Myocyte (in vitro differentiated cells): ENCODE measurements around the gene SETD7. TPM values are rescaled to one million over a fixed set of nuclear protein-coding genes. Genes with fewer than 3 reads are reported as not detected.
"Not testable (repeated sequence)": the region's sequence is repeated elsewhere in the genome, so short reads cannot be mapped to it uniquely, and the experiment has no call there.

Experiments
- DNase-seq: peaks from one replicate; pipeline ENCODE4 v3.0.0-alpha.2; 2012; ENCODE audit warnings: low read depth
- total RNA-seq: library from RNA; depleted of rRNA; stranded (reverse); fragments of >200 nt; gene quantifications from 2 replicates; pipeline ENCODE4 v1.2.3, GENCODE V29; 2014

SETD7 gene
- total RNA-seq, 1 donor from 2014 or later: 411 TPM

DNA sequence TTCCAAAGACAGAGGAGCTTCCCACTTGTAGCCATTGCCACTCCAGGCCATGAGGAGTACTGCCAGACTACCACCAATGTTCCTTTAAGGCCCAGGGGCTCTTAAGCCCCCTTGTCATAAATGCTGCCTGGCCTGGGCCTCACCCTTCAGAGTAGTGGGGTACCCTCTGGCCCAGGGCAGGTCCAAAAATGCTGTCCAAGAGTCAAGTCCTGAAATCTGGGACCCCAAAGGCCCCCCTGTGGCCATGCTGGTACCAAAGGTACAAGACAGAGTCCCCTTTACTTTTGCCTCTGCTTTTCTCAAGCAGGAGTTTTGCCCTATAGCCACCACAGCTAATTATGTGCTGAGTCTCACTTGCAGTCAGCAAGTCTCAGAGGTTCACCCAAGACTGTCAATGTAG, 85.7 kb downstream of the SETD7 start:
- no peak for DNase-seq

DNA sequence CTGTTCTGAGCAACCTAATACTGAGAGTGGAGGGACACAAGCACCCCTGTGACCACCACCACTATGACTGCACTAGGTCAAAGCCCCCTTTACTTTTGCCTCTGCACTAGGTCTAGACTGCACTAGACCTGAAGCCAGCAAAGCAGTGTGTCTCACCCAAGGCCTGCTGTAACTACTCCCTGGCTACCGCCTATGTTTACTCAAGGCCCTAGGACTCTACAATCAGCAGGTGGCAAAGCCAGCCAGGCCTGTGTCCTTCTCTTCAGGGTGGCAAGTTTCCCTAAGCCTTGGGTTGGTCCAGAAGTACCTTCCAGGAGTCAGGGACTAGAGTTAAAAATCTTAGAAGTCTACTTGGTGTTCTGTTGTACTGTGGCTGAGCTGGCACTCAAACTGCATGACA, 86.2 kb downstream of the SETD7 start:
- DNase-seq: no peak

DNA sequence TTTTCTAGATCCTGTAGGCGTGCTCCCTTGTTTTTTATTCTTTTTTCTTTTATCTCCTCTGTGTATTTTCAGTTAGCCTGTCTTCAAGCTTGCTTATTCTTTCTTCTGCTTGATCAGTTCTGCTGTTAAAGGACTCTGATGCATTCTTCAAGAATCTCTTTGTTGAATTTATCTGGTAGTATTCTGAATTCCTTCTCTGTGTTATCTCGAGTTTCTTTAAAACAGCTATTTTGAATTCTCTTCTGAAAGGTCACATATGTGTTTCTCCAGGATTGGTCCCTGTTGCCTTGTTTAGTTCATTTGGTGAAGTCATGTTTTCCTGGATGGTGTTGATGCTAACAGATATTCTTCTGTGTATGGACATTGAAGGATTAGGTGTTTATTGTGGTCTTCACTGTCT, 86.8 kb downstream of the SETD7 start:
- DNase-seq: no peak

GRCh38 chr4:139468756-139469155, 87.3 kb downstream of the SETD7 start:
- DNase-seq: not testable (repeated sequence)

DNA sequence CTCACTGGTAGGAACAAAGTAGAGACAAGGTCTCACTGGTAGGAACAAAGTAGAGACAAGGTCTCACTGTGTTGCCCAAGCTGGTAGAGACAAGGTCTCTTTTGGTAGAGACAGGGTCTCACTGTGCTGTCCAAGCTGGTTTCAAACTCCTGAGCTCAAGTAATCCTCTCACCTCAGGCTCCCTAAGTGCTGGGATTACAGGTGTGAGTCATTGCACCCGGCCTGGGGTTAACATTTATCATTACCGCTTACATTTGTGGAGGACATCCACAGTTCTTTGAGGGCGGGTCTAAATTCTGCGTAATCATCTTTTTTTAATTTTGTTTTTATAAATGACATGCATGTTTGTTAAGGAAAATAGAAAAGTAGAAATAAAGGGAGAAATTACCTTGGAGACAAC, 90.1 kb downstream of the SETD7 start:
- DNase-seq: no peak

GRCh38 chr4:139464512-139464911, 91.5 kb downstream of the SETD7 start:
- DNase-seq: not testable (repeated sequence)

DNA sequence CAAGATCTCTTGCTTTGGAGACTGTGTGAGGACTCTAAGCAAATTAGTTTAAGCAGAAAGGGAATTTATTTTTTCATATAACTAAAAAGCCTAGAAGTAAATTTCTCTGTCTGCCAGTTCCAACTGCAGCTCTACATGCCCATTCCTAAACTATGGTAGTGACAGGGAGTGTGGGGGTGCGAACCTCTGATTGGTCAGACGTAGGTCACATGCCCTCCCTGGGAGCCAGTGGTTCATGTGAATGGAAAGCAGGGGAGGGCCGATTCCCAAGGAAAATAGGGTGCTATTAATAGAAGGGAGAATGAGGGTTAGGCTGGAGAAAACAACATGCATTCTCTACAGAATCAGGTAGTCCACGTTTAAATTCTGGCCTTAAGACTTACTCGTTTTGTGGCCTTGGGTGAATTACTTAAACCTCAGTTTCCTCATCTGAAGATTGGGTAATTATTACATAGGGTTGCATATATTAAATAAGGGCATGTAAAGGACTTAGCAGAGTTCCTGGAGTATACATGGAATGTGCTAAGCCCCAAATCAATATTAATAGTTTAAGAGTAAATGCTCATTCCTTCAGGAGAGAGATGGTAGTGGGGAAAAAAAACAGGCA, 94.9 kb downstream of the SETD7 start:
- no peak for DNase-seq

DNA sequence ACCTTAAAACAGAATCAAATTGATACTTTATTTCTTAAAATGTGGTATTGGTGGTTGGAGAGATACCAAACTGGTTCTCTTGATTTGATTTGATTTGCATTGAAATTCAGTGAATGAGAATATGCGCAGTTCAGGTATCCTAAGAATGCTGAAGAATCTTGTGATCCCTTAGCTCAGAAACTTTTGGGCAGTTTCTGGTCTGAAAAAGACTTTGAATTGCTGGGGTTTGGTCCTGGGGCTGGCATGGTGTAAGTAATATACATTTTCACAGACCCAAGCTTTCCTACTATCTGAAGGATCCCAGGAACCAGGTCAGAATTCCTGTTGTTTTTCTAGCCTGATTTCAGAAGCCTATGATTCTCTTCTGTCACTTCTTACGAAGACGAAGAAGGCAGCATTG, 95.5 kb downstream of the SETD7 start:
- no peak for DNase-seq

DNA sequence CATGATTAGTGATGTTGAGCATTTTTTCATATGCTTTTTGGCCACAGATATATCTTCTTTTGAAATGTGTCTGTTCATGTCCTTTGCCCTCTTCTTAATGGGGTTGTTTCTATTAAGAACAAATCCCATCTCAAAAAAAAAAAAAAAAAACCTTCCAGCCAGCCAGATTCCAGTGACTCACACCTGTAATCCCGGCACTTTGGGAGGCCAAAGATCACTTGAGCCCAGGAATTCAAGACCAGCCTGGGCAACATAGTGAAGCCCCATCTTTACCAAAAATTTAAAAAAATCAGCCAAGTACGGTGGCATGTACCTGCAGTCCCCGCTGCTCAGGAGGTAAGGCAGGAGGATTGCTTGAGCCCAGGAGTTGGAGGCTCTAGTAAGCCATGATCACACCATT, 97.0 kb downstream of the SETD7 start:
- DNase-seq: no peak

- DNase-seq: no peak
Measured at GRCh38 chr4:139458543-139458942, 97.5 kb downstream of the SETD7 start.

DNA sequence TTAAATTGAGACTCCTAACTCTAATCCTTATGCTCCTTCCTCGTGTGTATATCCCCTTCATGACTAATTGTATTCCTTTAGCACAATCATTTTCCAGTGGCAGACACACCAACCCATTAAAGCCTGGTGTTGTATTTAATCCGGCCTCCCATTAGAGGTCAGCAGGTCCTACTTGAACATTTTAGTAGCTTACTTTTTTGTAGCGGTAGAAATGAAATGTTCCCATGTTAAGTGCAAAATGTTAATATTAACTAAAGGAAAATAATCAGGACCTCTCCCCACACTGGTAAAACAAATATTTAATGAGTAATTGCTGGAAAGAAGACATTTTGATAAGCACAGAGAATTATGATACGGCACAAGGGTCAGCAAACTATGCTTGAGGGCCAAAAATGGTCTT, 98.7 kb downstream of the SETD7 start:
- DNase-seq: no peak

- no peak for DNase-seq
Measured at GRCh38 chr4:139455126-139455538, 100.9 kb downstream of the SETD7 start.

DNA sequence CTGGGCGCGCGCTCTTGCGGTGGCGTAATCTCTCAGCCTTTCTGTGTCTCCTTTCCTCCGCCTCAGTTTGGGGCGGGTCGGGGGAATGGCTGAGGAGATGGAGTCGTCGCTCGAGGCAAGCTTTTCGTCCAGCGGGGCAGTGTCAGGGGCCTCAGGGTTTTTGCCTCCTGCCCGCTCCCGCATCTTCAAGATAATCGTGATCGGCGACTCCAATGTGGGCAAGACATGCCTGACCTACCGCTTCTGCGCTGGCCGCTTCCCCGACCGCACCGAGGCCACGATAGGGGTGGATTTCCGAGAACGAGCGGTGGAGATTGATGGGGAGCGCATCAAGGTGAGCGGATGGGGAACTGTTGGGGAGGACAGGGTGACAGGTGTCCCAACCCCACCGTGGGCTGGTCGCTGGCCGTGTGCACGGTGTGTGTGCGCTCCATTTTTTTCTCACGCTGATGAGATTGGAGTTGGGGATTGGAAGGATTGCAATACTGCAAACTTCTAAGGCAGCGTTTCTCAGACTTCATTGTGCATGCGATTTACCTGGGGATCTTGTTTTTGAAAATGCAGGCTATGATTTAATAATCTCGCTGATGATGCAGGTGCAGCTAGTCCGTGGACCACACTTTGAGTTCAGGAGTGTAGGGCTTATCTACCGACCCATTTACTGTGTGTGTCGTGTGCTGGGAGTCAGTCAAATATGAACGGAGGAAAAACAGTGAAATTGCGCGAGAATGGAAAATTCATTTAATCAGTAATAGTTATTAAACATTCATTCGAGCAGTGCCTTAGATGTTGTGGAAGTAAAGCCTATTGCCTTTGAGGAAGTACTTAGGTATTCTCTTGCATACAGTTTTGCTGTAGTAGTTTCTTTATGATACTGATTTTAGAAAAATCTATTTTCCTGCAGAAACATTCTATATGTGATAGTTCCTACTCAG, 101.6 kb downstream of the SETD7 start, which contains the start of gene RAB33B:
RAB33B (plus strand) TSS at position 11 of the 935 bp plus-strand sequence; CDS start at position 86, 75 bp downstream.
- no peak for DNase-seq

GRCh38 chr4:139453371-139454110, 102.5 kb downstream of the SETD7 start:
- DNase-seq: peak; percentile 98

DNA sequence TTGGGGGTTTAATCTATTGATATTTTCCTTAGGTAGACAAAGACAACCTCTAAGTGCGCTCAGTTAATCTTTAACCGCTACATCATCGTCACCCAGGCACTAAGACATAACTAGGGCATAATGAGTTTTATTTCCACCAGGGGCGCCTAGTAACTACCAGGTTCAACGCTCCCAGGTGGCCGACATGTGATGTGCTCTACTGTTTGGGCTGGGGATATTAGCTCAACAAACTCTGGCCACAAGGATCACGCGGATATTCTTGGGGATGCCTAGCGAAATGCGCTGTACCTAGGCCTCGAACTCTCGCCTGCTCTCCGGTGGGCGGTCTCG, 103.0 kb downstream of the SETD7 start:
- no peak for DNase-seq

DNA sequence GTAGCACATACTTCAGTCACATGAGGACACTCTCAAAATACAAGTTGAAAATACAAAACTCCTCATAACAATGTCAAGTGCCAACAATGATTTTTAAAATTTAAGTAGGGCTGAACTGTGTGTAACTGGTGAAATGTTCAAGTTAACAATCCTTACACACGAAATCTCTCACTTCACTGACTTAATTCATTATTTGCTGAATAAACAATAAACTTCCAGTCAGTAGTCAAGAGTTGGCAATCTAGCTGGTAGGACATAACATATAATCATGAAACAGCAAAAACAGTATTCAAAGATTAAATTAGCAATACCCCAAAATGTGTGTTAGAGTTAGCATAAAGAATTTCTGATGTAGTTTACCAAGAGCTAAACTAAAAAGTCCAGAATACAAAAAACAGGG, 104.0 kb downstream of the SETD7 start:
- DNase-seq: no peak

GRCh38 chr4:139450586-139450985, 105.4 kb downstream of the SETD7 start:
- no peak for DNase-seq

DNA sequence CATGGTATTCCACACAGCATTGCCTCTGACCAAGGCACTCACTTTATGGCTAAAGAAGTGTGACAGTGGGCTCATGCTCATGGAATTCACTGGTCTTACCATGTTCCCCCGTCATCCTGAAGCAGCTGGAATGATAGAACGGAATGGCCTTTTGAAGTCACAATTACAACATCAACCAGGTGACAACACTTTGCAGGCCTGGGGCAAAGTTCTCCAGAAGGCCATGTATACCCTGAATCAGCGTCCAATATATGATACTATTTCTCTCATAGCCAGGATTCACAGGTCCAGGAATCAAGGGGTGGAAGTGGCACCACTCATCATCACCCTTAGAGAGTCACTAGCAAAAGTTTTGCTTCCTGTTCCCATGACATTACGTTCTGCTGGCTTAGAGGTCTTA, 108.9 kb downstream of the SETD7 start:
- DNase-seq: not testable (repeated sequence)
